HG02885 (cell line): ENCODE measurements around the gene PPP1R14C.

Source experiments
- ATAC-seq: cut with Tn5 transposase; IDR thresholded peaks from one replicate; pipeline ENCODE4 v1.9.1; 2021; ENCODE audit warnings: mild to moderate bottlenecking; ENCODE audit not compliant: unreplicated experiment, poor library complexity

Gene PPP1R14C

DNA sequence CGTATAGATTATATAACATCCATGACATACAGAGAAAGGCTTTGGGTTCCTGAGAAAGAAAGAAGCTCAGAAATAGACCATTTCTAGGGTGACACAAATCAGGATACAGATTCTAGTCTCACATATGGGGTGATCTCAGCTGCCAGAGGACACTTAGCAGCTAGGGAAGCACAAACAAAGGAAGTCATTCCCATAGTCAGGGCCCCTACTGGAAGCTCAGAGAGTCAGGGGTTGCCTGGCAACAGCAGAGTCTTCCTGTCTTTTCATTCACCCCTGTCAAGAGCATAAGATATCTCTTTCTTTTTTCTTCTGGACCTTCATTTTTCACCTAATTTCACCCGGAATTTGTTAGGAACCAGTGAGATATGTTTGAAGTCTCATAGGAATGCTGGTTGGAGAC, 144.1 kb downstream of the PPP1R14C start:
- ATAC-seq: no peak

DNA sequence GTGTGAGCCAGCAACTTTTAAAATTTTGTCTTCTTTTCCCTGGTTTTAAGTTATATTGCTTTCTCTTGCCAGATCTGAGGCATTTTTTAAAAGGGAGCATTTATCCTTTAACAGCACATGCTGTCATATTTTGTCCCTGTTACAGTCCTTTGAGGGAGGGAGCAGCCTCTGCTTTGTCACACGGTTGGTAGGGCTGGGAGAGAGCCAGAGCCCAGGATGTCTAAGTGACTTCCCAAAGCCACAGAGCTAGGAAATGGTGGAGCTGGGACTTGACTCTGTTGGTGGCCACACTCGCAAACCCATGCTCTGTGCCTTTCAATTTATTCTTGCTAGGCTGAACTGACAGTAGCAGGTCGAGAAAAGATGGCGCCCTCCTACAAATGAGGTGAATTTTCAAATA, 145.6 kb downstream of the PPP1R14C start:
- ATAC-seq: no peak

DNA sequence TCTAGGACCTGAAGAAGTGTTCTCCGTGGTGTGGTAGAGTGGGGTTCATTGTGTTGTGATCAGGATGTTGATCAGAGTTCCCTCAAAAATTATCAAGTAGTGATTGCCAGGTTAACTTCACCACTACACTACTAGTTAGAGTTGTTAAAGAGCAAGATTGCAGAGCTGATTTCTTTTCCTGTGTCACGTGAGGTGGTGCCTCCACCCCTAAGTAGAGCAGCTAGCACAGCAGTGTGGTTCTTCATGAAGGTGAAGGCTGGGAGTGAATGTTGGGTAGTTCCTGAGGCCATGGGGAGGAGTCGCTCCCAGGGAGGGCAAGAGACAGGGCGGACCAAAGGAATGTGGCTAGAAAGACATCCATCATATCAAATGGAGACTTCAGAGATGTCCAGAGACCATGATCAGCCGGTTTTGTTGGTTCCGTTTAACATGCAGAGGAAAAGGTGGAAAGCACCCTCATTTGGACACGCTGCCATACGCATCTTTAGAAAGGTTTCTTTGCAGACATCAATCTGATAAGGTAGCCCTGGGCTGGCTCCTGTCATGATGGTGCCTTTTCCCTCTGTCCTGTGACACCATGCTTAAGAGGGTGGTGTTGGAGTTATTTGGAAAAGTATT, 146.7 kb downstream of the PPP1R14C start:
- ATAC-seq: no peak

DNA sequence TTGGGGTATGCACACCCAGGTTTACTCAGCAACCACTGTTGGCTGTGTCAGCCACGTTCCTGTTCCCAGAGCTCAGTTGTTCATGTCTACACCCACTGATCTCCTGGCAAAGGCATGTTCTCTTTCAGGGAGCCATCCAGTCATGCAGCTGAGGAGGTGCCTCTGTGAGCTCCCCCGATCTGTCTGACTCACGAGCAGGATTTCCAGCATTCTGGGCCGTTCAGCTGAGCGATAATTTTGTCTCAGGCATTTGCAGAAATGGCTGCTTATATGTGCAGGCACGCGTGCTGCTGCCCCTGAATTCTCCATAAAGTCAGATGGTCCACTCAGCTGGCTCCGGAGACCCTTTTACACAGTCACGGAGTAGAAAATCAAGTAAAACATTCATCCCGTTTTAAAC, 147.6 kb downstream of the PPP1R14C start:
- no peak for ATAC-seq

DNA sequence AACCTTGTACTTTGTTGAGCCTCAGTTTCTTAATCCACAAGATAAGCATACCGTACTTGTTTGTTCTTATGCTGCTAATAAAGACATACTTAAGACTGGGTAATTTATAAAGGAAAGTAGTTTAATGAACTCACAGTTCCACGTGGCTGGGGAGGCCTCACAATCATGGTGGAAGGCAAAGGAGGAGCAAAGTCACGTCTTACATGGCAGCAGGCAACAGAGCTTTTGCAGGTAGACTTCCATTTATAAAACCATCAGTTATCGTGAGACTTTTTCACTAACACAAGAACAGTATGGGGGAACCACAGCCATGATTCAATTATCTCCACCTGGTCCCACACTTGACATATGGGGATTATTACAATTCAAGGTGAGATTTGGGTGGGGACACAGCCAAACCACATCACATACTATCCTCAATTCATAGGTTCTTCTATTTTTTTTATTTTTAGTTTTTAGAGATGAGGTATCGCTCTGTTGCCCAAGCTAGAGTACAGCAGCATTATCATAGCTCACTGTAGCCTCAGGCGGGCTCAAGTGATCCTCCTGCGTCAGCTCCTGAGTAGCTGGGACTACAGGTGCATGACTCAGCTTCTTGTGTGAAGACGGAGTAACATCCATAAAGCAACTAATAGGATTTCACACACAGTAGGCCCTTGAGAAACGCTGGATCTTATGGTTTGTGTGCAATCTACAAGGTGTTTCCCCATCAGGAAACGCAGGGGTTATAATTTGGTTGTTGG, 149.3 kb downstream of the PPP1R14C start:
- no peak for ATAC-seq

DNA sequence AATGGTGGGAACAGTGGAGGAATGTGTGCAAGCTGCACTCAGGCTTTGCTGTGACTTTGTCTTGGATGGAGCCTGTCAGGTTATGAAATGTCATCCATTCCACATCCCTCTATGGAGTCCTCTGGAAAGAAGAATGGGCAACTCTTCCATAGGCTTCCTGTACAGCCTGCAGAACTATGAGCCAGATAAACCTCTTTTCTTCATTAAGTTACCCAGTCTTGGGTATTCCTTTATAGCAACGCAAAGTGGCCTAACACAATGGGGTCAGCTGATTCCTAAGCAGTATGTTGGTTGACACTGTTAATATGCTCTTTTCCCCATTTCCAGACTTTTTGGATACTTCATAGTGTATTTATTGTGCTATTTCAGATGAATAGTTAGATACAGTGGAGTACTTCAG, 150.2 kb downstream of the PPP1R14C start:
- ATAC-seq: no peak

DNA sequence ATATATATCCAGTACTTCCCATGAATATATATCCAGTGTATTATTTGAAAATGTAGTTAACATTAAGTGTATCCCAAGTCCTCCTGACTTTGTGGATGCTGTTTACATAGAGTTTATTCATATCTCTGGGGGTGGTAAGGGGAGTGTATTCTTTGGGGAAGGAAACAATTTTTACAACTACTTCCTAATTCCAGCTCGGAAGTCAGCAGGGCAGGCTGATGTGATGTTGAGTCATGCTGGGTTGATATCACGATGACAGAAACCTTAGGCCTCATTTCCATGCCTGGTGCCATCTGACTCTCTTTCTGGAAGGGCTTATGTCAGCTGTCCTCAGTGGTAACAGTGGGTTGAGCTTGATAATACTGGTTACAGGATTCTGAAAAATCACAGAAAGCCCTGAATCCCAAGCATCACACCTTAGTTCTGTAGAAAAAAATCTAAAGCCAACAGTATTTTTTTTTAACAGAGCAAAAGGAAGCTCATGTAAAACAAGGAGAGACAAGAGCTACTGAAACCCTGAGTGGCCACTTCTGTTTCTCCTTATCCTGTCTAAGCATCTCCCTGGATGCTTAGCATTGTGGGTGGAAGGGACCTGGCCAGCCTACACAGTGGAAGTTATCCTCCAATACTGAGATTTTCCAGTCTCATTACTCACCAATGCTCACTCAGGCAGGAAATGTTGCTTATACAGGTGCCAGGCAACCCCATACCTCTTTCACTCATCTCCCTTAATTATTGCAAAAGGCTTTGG, 150.8 kb downstream of the PPP1R14C start:
- no peak for ATAC-seq

DNA sequence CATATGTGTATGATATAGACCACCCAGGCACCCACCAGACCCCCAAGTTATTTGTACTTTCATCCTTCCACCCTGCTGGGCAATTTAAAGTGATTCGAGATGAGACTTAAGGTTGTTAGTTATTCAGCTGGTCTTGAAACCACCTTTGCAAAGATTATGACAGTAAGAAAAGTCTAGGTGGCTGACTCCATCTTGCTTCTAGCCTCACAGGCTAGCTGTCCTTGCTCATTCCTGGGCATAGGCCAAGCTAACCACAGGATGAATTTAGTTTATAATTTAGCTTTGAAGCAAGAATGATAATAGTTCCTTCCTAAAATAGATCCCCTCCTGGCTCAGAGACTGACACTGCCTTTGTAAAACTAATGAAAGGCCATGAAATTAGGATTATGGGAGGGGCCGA, 154.0 kb downstream of the PPP1R14C start:
- ATAC-seq: no peak

DNA sequence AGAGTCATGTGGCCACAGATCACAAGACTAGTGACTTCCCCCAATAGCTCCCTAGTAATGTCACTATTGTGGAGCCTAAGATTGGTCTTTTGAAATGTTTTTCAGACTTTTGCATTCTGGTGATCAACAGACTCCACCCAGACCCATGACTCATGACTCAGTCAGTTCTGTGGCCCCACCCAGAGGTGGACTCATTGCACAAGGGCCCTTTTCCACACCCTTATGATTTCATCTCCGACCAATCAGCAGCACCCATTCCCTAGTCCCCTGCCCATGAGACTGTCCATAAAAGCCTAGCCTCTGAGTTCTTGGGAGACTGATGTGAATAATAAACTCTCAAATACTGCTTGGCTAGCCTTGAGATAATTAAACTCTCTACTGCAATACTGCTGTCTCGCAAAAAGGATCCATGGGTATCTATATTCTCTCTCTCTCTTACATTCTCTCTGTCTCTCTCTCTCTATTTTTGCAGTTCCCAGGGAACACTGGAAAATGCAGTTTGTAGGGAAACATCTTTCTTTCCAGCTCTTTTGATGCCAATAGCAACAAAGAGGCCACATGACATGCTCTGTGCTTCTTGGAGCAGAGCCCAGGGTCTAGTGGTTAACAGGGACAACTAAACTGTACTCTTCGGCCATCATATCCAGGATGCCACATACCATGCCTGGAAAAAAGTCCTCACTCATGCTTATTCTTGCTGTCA, 154.6 kb downstream of the PPP1R14C start:
- ATAC-seq: no peak

DNA sequence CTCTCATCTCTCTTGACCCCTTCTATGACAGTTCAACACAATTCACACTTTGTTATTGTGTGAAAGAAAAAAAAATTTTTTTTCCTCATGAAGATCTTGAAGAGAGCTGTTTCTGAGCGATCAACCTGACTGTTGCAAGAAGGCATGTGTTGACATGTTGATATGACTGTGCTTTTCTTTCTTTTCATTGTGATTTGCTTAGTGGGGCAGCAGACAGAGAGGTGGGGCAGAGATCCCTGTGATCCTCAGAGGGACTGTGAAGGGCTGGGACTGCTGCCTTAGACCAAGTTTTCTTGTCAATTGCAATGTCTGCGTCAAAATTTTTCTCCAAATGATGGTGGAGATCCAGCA, 155.2 kb downstream of the PPP1R14C start:
- ATAC-seq: no peak

DNA sequence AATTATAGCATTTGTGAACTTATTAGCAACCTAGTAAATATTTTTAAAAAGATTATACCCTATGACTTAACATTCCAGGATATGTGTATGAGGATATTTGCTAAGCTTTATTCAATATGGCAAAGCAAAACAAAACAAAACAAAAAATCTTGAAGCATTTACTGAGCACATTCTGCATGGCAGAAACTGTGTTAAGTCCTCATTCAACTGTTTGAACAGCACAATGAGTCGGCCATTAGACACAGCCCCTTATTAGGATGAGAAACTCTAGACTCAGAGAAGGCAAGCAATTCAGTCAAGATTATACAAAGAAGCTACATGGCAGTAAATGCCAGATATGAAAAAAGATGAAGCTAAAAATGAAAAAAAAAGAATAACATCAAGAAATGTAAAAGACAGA, 155.8 kb downstream of the PPP1R14C start:
- ATAC-seq: no peak
